NCI-H345 (cell line): ENCODE measurements around the gene TPST1.

Source experiments
- DNase-seq: peaks from one replicate; lab custom pipeline; 2025; lab: John Stamatoyannopoulos, UW

Gene TPST1

DNA sequence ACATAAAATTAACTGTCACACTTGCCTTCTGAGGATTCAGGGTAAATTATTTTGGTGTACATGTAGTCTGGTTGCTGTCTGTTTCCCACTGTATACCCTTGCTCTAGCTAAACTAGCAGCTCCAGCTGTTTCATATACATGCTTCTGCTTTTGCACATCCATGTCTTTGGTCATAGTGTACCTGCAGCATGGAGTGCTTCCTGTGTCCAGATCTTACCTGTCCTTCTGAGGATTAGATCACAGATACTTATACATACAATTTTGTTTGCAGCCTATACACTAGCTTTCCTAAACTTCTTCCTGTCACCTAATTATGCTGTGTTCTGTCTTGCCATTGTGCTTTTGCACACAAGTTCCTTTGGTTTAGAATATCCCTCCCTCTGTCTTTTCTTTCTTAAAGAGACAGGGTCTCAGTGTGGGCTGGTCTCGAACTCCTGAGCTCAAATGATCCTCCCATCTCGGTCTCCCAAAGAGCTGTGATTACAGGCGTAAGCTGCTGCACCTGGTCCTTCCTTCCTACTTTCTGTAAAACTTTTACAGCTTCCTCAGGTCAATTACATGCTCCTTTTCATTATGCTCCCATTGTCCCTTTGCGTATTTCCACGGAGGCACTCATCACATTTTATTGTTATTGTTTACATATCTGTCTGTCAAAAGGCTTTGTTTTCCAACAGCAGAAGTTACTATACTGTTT lies 33.8 kb downstream of the TPST1 start:
- no peak for DNase-seq

DNA sequence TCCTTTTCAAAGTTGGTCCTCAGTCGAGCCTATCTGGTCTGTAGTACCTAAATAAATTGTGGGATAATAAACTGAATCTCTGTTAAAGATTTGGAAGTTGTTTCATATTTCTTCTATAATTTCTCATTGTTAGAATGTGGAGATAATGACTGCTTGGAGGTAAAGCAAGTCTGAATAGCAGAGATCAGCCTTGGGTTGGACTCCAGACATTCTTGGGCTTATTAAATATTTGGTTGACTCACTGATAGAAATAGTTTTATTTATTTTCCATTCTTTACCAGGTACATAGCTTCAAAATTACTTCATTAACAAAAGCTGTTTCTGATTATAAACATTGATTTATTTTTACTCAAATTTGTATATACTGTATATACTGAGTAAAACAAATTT lies 34.3 kb downstream of the TPST1 start:
- DNase-seq: no peak

DNA sequence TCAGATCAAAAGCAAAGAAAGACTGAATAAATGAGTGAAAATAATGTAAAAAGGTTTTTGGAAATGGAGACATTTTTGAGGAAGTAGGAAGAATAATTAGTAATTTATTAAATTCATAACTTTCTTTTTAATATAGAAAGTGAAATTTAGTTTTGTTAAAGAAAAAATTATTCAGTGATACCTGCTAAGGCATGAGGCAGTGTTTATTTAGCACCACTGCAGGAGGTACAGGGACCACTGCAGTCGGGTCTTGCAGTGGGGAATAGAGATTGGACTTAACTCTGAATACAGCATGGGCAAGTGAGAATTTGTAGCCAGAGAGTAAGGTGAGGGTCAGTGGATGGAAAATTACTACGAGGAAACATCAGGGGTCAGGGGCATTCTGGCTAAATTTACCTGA lies 39.9 kb downstream of the TPST1 start:
- DNase-seq: no peak

DNA sequence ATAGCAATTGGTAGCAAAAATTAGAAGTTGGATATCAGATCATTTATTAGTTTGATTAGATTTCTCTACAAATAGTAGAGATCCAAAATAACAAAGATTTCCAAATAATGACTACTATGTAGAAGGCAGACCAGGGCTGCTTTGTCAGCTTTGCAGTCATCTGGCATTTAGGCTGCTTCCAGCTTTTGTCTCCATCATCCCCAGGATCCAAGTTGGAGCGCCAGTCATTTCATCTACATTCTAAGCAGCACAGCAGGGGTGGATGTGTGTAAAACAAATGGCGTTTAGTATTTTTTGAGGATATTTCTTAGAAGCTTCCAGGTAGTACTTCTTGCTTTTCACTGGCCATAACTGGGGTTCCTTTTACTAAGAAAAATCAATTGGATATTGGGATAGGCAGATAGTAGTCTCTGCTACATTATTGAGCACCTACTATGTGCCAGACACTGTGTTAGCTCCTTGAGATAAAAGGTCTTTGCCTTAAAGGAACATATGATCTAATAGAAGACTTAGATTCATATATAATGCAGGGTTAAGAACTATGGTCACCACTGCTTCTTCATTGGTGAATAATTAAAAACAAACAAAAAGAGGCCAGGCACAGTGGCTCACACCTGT lies 41.5 kb downstream of the TPST1 start:
- DNase-seq: no peak

DNA sequence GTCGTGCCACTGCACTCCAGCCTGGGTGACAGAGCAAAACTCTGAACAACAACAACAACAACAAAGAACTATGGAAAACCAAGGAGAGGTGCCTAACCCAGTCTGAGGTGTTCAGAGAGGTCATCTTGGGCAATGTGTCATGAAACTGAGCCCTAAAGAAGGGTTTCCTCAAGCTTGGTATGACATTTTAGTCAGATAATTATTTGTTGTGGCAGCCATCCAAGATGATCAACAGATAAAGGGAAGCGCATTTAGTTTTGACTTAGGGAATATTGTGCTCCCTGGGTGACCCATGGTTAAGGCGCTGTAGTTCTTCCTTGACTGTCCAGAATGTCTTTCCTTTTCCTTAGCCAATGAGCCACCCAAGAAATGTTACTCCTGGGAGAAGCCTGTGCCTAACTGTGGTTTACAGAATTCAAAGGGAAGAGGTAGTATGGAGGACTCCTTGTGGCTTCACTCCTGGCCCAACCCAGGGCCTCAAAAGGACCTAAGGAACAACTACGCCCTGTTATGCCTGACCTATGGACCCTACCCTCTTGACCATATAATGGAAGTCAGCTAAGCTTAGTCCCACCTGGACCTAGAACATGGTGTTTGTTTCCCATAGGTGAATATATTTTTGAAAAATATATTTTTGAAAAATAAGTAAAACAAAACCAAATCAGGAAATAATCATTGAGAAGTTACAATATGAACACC lies 42.4 kb downstream of the TPST1 start:
- no peak for DNase-seq

DNA sequence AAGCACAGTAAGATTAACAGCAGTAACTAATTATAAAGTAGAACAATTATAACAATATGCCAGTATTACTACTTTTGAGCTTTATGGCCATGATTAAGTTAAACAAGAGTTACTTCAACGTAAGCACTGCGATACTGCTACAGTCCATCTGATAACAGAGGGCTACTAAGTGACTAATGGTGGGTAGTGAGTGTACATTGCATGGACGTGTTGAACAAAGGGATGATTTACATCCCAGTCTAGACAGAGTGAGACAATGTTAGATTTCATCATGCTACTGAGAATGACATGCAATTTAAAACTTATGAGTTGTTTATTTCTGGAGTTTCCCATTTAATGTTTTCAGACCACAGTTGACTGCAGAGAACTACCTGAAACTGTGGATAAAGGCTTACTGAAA lies 45.6 kb downstream of the TPST1 start:
- no peak for DNase-seq

DNA sequence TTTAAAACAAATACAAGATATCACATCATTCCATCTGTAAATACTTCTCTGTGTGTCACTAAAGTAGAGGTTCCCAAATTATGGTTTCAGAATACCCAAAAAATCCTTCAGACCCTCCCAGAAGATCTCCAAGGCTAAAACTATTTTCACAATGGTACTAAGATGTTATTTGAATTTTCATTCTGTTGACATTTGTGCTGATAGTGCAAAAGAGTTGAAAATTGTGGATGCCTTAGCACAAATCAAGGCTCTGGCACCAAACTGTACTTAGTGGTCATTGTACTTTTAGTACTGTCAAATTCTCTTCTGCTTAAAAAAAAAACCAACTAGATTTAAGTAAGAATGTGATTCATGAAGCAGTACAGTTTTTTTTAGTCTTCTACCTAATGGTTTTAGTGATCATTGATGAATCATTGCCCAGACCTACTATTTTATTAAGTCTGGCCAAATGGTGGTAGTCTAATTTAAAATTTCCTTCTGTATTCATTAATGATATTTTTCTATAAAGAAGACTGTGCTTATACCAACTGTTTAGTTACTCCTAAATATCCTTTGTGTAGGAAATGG lies 50.5 kb downstream of the TPST1 start:
- no peak for DNase-seq

DNA sequence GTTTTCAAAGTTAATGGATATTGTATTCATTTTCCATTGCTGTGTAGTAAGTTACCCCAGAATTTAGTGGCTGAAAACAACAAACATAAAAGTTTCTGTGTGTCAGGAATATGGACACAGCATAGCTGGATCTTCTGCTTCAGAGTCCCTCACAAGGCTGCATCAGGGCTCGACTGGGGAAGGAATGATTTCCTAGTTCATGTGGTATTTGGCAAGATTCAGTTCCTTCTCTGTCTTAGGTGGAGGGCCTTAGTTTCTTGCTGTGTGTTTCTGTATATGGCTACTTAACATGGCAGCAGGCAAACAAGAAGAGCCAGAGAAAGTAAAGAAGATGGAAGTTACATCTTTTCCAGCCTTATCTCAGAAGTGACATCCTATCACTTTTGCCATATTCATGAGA lies 51.1 kb downstream of the TPST1 start:
- DNase-seq: no peak

DNA sequence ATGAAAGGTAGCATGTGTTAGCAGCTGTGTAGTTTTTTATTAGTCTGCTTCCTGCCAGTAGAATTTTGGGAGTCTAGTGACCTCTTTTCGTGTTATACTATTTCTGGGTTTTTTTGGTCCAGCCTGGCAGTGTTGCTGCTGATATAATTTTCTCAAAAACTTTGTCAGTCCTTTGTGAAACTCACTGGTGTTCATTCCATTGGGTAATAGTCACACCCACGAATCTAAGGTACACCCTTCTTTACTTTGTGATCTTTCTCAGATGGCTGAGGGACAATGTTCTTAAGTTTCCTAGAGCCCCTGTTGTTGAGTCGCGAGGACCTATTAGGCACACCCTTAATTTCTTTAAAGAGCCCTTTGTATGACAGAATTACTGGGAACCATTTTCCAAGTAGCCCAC lies 52.3 kb downstream of the TPST1 start:
- no peak for DNase-seq

DNA sequence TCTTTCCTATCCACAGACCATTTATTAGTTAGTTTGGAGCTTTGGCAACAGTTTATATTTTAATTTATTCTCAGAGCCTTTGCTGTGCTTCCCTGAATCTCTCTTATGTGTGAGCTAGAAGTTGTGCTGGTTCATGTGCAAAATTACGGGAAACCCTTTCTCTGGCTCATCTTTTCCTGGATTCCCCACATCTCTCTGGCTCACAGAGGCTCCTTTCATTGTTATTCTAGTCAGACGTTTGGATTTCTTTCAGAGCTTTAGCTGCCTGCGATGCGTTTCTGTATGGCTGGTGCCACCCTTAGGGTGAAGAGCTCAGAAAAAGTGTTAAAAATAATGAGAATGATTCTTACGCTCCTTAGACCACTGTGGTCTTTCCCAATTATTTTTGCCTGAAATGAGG lies 53.3 kb downstream of the TPST1 start:
- DNase-seq: no peak

DNA sequence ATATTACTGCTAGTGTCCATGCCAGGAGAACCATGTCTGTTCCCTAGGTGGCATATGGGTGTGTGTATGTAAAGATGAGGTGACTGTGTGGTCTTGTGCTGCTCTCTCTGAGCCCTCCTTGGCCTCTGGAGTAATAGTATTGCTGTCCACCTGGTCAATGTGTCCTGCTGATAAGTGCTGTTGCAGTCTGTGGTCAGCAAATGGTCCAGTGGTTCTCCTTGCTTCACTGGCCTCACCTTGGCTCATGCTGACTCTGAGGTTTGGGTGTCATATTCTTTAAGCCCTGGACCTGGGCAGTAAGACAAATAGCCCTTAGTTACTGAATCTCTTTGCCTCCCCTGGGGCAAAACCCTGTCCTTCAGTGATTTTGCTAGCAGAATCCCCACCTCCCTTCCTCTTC lies 56.8 kb downstream of the TPST1 start:
- no peak for DNase-seq

DNA sequence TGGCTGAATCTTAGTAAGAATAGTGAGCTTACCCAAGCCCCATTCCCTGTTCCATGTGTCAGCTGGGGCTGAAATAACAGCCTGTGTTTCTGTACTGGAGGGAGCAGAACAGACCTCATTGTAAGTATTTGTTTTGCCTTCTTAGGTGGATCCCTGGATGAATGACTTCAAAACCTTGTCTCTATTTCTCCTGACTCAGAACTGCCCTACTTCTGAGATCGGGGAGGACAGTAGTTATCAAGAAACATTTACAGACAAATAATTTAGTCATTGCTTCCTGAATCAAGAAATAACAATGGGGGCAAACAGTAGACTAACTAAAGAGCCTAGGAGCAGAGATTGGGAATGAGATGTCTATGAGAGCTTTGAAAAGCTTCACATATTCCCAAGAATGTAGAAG lies 58.8 kb downstream of the TPST1 start:
- no peak for DNase-seq

DNA sequence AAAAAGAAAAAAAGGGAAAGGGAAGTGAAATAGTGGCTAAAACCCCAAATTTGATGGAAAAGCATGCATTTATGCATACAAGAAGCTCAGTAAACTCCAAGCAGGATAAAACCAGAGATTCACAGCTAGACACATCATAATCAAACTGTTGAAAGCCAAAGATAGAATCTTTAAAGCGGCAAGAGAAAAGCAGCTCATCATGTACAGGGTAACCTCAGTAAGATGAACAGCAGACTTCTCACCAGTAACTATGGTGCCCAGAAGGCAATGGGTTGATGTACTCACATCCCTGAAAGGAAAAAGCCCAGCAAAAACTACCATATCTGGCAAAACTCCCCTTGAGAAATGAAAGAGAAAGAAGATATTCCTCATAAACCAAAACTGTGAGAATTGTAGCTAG lies 60.4 kb downstream of the TPST1 start:
- no peak for DNase-seq

DNA sequence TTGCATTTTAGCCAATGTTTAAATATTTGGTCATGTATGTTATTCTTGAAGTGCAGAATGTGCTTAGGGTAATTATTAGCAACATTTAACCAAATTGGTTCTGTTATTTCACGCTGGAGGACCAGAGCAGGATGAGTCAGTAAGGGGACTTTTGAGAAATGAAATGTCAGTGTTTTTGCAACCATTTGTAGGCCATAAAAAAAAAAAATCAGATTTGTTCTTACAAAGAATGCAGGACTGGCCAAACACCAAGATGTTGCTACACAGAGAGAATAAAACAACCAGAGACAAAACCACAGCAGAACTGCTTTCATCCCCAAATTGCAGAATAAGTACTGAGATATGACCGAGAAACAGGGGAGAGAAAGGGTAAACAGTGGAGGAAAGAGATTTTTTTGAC lies 62.1 kb downstream of the TPST1 start:
- DNase-seq: no peak

DNA sequence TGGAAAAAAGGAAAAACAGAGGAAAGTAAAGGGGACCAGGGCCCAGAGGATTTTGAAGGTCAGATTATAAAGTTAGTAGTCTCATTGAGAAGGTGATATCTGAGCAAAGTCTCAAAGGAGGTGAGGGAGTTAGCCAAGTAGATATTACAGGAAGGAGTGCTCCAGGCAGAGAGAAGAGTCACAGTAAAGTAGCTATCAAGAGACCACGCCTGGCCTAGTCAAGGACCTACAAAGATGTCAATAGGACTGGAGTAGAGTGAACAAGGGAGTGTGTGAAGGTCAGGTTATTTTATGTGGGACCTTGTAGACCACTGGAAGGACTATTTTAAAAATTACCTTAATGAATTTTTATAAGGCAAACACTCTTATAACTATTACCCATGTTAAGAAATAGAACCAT lies 64.8 kb downstream of the TPST1 start:
- DNase-seq: no peak

DNA sequence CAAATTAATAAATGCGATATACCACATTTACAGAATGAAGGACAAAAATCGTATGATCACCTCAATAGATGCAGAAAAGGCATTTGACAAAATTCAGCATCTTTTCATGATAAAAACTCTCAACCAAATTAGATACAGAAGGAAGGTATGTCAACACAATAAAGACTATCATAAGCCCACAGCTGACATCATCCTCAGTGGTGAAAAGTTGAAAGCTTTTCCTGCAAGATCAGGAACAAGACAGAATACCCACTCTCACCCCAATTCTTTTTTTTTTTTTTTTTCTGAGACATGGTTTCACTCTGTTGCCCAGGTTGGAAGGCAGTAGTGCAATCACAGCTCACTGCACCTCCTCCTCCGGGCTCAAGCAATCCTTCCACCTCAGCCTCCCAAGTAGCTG lies 67.2 kb downstream of the TPST1 start:
- DNase-seq: no peak

DNA sequence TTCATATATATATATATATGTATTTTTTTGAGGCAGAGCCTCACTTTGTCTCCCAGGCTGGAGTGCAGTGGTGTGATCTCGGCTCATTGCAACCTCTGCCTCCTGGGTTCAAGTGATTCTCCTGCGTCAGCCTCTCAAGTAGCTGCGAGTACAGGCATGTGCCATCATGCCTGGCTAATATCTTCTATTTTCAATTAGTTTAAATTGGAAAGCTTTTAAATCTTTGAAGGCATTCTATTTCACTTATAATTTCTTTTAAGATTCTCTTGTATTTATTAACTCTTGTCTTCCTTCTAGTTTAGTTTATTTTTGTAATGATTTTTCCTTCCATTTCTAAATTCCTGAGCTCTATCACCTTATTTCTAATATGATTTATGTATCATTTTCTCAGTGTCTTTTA lies 71.2 kb downstream of the TPST1 start:
- no peak for DNase-seq

DNA sequence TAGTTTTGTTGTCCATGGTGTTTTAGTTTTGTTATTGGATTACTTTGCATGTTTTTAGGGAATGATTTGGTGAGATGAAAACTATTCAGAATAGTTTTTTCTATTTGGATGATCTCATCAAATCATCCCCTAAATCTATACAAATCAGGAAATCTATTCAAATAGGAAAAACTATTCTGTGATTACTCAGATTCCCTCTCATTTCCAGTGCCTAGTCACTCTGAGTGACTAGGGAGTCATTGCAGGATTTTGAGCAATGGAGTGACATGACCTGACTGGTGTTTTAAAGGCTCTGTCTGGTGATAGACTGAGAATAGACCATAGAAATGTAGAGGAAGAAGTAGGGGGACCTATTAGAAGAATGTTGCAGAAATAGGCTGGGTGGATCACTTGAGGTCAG lies 72.4 kb downstream of the TPST1 start:
- no peak for DNase-seq

DNA sequence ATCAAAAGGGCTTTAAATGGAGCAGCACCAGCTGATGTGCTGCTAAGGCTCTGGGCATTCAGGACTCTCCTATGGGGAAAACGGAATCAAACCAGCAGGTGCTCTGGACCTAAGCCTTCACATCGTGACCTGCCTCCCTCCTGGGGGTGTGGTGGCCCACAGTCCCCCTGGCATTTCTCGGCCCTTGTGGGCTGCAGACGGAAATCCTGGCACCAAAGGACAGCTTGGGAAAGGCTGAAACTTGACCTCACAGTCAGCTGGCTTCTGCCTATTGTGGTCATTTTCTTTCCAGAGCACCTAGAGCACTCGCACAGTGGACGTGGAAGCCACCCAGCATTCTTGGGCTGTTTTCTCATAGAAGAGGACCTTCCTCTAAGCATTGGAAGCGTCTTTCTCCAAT lies 74.8 kb downstream of the TPST1 start:
- DNase-seq: no peak

DNA sequence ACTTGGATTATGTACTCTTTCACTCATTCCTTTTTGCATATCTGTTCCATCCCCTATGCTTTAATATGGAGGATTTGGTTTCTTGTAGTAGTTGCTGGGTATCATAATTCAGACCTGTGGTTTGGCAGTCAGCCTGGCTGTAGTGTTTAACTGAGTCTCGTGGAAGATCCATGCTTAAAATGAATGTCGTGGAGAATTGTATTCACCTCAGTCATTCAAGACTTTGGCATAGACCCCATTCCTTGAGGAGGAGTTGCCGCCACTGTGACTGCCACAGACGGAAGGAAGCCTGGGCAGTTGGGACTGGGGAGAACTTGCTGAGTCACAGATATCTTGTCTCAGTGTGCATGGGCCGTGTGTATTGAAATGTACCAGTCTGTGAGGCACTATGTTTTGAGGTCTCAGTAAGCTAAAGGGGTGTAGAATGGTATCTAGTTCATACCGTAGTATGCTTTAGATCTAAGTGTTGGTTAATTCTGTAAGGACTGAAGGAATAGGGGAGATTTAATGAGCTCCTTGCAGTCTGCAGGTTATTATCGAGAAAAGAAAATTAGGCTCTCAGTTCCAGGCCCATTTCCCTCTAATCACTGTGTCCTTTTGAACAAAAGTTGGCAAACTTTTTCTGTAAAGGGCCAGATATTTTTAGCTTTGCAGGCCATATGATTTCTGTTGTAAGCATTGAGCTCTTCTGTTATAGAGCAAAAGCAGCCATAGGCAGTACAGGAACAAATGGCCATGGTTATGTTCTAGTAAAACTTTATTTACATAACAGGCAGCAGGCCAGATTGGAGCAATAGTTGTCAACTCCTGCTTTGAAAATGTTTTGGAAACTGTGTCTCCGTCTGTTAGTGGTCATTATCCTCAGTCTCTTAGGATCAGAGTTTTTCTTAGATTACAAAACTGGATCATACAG lies 76.8 kb downstream of the TPST1 start:
- no peak for DNase-seq

DNA sequence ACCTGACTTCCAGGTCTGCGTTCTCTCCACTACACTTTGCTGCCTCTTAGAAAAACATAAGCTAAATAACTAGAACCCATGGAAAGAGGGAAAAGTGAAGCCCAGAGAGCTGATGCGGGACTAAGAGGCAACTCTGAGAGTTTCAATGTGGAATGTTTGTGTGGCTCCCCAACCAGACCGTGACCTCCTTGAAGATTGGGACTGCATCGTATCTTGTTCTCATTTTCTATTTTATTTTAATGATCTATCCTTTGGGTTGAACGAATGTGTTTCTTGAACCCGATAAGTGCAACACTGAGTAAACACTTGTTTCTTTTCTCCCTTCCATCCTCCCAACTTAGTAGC lies 77.4 kb downstream of the TPST1 start:
- DNase-seq: no peak
